Fibroblast of lung (primary cell): ENCODE results near the gene GJB3.
"Not testable (repeated sequence)": the region's sequence is repeated elsewhere in the genome, so short reads cannot be mapped to it uniquely, and the experiment has no call there.

ENCODE experiments used
- CTCF ChIP-seq, 2 donors: IDR thresholded peaks in 1 of 2; conservative IDR thresholded peaks in 1 of 2; 1 replicate in 1 of 2; 2 replicates in 1 of 2; pipeline ENCODE4 v1.5.1; 2011 to 2012; ENCODE audit warnings: low read length in 2 of 2, control low read depth in 1 of 2, inconsistent platforms in 1 of 2, low read depth in 1 of 2, mild to moderate bottlenecking in 1 of 2
- EZH2 ChIP-seq: IDR thresholded peaks from 2 replicates; pipeline ENCODE4 v1.5.1; 2012; ENCODE audit warnings: low read length, control low read depth, mild to moderate bottlenecking; ENCODE audit errors: missing control alignments

- not testable (repeated sequence) for TF ChIP-seq EZH2; CTCF (conservative IDR thresholded peaks at IDR 0.05 in 1 of 2, IDR thresholded peaks at IDR 0.05 in 1 of 2; ENCODE audit: low read depth in 1 of 2, low read length in 2 of 2)
Observed at GRCh38 chr1:34810781-34811180, 29.8 kb downstream of the GJB3 start.
